Cardiac muscle cell (in vitro differentiated cells and primary cell): ENCODE data around the gene NXPE4. TPM values are rescaled to one million over a fixed set of nuclear protein-coding genes. Genes with fewer than 3 reads are reported as not detected.

Experiments used
- DNase-seq, 2 donors: peaks; one replicate each; pipeline versions ENCODE4 v3.0.0 to v3.0.0-alpha.2; 2010 to 2017; ENCODE audit warnings: low read depth in 1 of 2, low spot score in 1 of 2
- H3K27ac ChIP-seq: fragments of 200-600 bp; sonication (generic); 2 replicates; pipeline ENCODE4 v1.5.1; 2016
- H3K27me3 ChIP-seq: fragments of 200-600 bp; sonication (generic); 2 replicates; pipeline ENCODE4 v1.6.0; 2016; ENCODE audit warnings: control low read depth
- H3K36me3 ChIP-seq: fragments of 200-600 bp; sonication (generic); 2 replicates; pipeline ENCODE4 v1.5.1; 2016; ENCODE audit warnings: control low read depth
- H3K4me1 ChIP-seq: fragments of 200-600 bp; sonication (generic); 2 replicates; pipeline ENCODE4 v1.8.1; 2017; ENCODE audit warnings: low read depth, mild to moderate bottlenecking, mixed run types
- H3K4me3 ChIP-seq: fragments of 200-600 bp; sonication (generic); 2 replicates; pipeline ENCODE4 v1.5.1; 2016; ENCODE audit warnings: mild to moderate bottlenecking
- H3K9me3 ChIP-seq: fragments of 200-600 bp; sonication (generic); 2 replicates; pipeline ENCODE4 v1.5.1; 2017; ENCODE audit warnings: low read depth, mild to moderate bottlenecking, control low read depth
- polyA plus RNA-seq: library from polyadenylated mRNA; unstranded; fragments of >200 nt; fragmentation: Nextera tagmentation; extraction: Ambion mirVana; gene quantifications from 2 replicates; pipeline ENCODE4 v1.2.1, GENCODE V29; 2016
- total RNA-seq: library from RNA; depleted of rRNA; stranded (reverse); fragments of >200 nt; gene quantifications from 2 replicates; pipeline ENCODE4 v1.2.3, GENCODE V29; 2016
- TF ChIP-seq, protein P1 (sequence below): IDR thresholded peaks from 2 replicates; pipeline ENCODE4 v1.5.1; 2012; ENCODE audit warnings: low read depth, mild to moderate bottlenecking, low read length

NXPE4 gene
- total and polyA plus RNA-seq, 2 experiments from 2014 or later, result not detected

GRCh38 chr11:114622858-114623257 is 27.3 kb upstream of the NXPE4 start:
- no peak overlapping the region for H3K27ac ChIP-seq
- peaks cover 7% of the 10 kb centered on the region for H3K9me3 ChIP-seq
- H3K4me1 ChIP-seq, result no peaks in the 10 kb centered on the region
- no peak overlapping the region for H3K4me3 ChIP-seq
- H3K36me3 ChIP-seq, result no peaks in the 10 kb centered on the region
- TF ChIP-seq, protein P1, sequence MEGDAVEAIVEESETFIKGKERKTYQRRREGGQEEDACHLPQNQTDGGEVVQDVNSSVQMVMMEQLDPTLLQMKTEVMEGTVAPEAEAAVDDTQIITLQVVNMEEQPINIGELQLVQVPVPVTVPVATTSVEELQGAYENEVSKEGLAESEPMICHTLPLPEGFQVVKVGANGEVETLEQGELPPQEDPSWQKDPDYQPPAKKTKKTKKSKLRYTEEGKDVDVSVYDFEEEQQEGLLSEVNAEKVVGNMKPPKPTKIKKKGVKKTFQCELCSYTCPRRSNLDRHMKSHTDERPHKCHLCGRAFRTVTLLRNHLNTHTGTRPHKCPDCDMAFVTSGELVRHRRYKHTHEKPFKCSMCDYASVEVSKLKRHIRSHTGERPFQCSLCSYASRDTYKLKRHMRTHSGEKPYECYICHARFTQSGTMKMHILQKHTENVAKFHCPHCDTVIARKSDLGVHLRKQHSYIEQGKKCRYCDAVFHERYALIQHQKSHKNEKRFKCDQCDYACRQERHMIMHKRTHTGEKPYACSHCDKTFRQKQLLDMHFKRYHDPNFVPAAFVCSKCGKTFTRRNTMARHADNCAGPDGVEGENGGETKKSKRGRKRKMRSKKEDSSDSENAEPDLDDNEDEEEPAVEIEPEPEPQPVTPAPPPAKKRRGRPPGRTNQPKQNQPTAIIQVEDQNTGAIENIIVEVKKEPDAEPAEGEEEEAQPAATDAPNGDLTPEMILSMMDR, result no peak
- H3K27me3 ChIP-seq, result no peaks in the 10 kb centered on the region
- DNase-seq, result no peak

DNA sequence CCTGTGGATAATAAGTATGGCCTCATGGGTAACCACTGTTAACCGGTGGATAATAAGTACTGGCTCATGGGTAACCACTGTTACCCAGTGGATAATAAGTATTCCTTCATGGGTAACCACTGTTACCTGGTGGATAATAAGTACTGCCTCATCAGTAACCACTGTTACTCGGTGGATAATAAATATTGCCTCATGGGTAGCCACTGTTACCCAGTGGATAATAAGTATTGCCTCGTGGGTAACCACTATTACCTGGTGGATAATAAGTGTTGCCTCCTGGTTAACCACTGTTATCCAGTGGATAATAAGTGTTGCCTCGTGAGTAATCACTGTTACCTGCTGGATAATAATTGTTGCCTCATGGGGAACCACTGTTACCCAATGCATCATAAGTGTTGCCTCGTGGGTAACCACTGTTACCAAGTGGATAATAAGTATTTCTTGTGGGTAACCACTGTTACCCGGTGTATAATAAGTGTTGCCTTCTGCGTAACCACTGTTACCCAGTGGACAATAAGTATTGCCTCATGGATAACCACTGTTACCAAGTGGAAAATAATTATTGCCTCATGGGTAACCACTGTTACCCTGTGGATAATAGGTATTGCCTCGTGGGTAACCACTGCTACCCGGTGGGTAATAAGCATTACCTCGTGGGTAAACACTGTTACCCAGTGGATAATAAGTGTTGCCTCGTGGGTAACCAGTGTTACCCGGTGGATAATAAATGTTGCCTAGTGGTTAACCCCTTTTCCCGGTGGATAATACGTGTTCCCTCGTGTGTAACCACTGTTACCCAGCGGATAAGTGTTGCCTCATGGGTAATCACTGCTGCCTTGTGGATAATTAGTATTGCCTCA is 26.6 kb upstream of the NXPE4 start:
- Histone ChIP-seq H3K27ac (no peak overlapping the region), H3K4me3 (no peak overlapping the region), H3K36me3 (no peaks in the 10 kb centered on the region), H3K27me3 (no peaks in the 10 kb centered on the region), H3K9me3 (peaks cover 7% of the 10 kb centered on the region), H3K4me1 (no peaks in the 10 kb centered on the region)
- TF ChIP-seq, protein P1, result no peak
- no peak for DNase-seq

- H3K27ac ChIP-seq, result no peak overlapping the region
- DNase-seq, result no peak
- H3K9me3 ChIP-seq, result peaks cover 13% of the 10 kb centered on the region
- no peaks in the 10 kb centered on the region for H3K4me1 ChIP-seq
- H3K4me3 ChIP-seq, result no peak overlapping the region
- no peaks in the 10 kb centered on the region for H3K27me3 ChIP-seq
- TF ChIP-seq, protein P1, result no peak
- H3K36me3 ChIP-seq, result no peaks in the 10 kb centered on the region
These were observed 25.5 kb upstream of the NXPE4 start for GRCh38 chr11:114621072-114621471.

- TF ChIP-seq, protein P1, result no peak
- no peak overlapping the region for H3K27ac ChIP-seq
- H3K4me1 ChIP-seq, result no peaks in the 10 kb centered on the region
- no peaks in the 10 kb centered on the region for H3K27me3 ChIP-seq
- H3K36me3 ChIP-seq, result no peaks in the 10 kb centered on the region
- DNase-seq, result no peak
- H3K9me3 ChIP-seq, result peaks cover 13% of the 10 kb centered on the region
- no peak overlapping the region for H3K4me3 ChIP-seq
These were observed 24.1 kb upstream of the NXPE4 start for GRCh38 chr11:114619659-114620173.

- Histone ChIP-seq H3K9me3 (peaks cover 13% of the 10 kb centered on the region), H3K27me3 (no peaks in the 10 kb centered on the region), H3K36me3 (no peaks in the 10 kb centered on the region), H3K27ac (no peak overlapping the region), H3K4me1 (no peaks in the 10 kb centered on the region), H3K4me3 (no peak overlapping the region)
- TF ChIP-seq, protein P1, result no peak
- no peak for DNase-seq
These were observed 22.6 kb upstream of the NXPE4 start for GRCh38 chr11:114618139-114618538.
